ENCODE measurements around the gene UBAP2L. TPM values are rescaled to one million over a fixed set of nuclear protein-coding genes. Genes with fewer than 3 reads are reported as not detected.
"Not testable (repeated sequence)": the region's sequence is repeated elsewhere in the genome, so short reads cannot be mapped to it uniquely, and the experiment has no call there.

The UBAP2L gene
- total RNA-seq, 1 donor from 2014 or later: 31.8 TPM

DNA sequence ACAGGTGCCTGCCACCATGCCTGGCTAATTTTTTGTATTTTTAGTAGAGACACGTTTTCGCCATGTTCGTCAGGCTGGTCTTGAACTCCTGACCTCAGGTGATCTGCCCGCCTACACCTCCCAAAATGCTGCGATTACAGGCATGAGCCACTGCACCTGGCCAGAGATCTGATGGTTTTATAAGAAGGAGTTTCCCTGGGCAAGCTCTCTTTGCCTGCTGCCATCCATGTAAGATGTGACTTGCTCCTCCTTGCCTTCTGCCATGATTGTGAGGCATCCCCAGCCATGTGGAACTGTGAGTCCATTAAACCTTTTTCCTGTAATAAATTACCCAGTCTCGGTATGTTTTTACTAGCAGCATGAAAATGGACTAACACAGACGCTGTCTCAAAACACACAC lies 88.4 kb downstream of the UBAP2L start:
- not testable (repeated sequence) for DNase-seq (ENCODE audit: low spot score)

DNA sequence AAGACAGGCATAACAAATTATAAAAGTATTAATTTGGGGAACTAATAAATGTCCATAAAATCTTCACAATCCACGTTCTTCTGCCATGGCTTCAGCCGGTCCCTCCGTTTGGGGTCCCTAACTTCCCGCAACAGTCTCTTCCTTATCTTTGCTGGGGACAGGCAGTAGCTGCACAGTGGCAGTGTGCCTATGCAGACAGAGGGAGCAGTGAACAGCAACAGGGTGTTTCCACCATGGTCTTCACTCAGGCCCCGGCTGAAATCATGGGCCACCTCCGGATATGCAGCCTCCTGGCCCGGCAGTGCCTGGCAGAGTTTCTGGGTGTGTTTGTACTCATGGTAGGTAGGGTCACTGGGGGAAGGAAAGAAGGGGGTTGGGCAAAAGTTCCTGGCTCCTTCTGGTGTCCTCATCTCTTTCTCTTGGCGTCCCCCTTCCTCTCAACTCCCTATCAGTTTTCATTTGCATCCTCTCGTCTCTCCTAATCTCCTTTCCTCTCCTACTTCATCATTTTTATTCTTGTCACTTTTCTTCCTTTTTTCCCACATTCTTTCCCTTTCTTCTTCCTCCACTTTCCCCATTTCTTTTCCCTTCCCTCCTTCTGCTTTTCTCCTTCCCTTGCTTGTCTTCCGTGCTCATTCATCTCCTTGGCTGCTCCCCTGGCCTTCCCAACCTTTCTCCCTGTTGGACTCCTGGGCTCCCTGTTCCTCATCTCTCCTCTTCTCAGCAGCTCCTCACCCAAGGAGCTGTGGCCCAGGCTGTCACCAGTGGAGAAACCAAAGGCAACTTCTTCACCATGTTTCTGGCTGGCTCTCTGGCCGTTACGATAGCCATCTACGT lies 91.7 kb downstream of the UBAP2L start:
- not testable (repeated sequence) for DNase-seq (ENCODE audit: low spot score)

DNA sequence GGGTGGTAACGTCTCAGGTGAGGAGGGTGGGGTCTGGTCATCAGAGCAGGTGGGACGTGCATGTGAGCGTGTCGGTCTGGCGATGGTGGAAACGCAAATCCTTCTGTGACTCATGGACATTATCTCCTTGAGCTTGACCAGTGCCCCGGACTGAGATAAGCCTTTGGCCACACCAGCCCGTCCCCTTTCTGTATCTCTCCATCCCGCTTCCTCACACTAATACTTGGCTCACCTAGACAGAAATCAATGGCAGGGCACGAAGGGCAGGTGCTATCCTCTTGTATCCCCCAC lies 92.3 kb downstream of the UBAP2L start:
- no peak for DNase-seq (ENCODE audit: low spot score)

DNA sequence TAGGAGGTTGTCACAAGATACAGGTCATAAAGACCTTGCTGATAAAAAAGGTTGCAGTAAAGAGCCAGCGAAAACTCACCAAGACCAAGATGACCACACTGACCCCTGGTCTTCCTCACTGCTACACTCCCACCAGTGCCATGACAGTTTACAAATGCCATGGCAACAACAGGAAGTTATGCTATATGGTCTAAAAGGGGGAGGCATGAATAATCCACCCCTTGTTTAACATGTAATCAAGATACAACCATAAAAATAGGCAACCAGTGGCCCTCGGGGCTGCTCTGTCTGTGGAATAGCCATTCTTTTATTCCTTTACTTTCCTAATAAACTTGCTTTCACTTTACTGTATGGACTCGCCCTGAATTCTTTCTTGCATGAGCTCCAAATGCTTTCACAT lies 93.5 kb downstream of the UBAP2L start:
- DNase-seq (ENCODE audit: low spot score): not testable (repeated sequence)

DNA sequence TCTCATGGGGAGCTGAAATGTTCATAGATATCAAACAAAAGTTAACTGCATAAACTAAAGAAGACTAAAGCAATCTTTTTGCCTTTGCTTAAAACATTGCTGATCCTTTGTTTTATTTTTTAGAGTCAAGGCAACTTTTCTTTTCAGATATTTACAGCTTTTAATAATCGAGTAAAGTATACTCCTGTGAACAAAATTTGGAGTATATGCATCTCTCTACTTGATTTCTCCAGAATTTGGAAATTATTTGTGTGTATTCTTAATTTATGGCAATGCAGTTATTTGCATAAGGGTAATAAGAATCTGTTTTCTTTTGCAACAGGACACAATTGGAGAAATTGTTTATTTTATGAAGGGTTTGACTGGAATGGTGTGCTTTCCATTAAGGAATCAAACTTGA lies 95.9 kb downstream of the UBAP2L start:
- DNase-seq (ENCODE audit: low spot score): no peak

DNA sequence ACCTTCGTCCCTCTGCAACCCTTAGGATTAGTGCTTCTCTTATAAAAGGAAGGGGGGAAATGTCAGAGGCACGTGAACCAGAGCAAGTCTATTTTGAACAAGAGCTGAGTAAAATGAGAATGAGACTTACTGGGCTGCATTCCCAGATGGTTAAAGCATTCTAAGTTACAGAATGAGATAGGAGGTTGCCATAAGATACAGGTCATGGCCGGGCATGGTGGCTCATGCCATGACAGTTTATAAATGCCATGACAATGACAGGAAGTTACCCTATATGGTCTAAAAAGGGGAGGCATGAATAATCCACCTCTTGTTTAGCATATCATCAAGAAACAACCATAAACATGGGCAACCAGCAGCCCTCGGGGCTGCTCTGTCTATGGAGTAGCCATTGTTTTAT lies 97.6 kb downstream of the UBAP2L start:
- no peak for DNase-seq (ENCODE audit: low spot score)

Other genes with a start within 250 kb of the UBAP2L start
- 120 TPM for gene JTB, start 243.3 kb upstream of the UBAP2L start, total RNA-seq (ENCODE audit: insufficient read depth, low replicate concordance)
- gene RAB13, start 234.6 kb upstream of the UBAP2L start, total RNA-seq (ENCODE audit: insufficient read depth, low replicate concordance): 68.9 TPM
- 1,442 TPM for gene RPS27, start 230.2 kb upstream of the UBAP2L start, total RNA-seq (ENCODE audit: insufficient read depth, low replicate concordance)
- 0.48 TPM for gene NUP210L, start 65.9 kb upstream of the UBAP2L start, total RNA-seq (ENCODE audit: insufficient read depth, low replicate concordance)
- 156 TPM for gene TPM3, start 28.9 kb upstream of the UBAP2L start, total RNA-seq (ENCODE audit: insufficient read depth, low replicate concordance)
- not detected for gene CFAP141, start 14.6 kb upstream of the UBAP2L start, total RNA-seq (ENCODE audit: insufficient read depth, low replicate concordance)
- gene HAX1, start 51.7 kb downstream of the UBAP2L start, total RNA-seq (ENCODE audit: insufficient read depth, low replicate concordance): 38.0 TPM
- gene AQP10, start 100.1 kb downstream of the UBAP2L start, total RNA-seq (ENCODE audit: insufficient read depth, low replicate concordance): not detected
- gene ATP8B2, start 104.6 kb downstream of the UBAP2L start, total RNA-seq (ENCODE audit: insufficient read depth, low replicate concordance): 107 TPM
- 14.7 TPM for gene IL6R, start 184.4 kb downstream of the UBAP2L start, total RNA-seq (ENCODE audit: insufficient read depth, low replicate concordance)

Measured in umbilical cord (tissue), 2 donors.